Measurements from ENCODE around the gene BRCA2. TPM values are rescaled to one million over a fixed set of nuclear protein-coding genes. Genes with fewer than 3 reads are reported as not detected.

Gene BRCA2
- total RNA-seq, 1 donor from 2014 or later: 3.4 TPM

DNA sequence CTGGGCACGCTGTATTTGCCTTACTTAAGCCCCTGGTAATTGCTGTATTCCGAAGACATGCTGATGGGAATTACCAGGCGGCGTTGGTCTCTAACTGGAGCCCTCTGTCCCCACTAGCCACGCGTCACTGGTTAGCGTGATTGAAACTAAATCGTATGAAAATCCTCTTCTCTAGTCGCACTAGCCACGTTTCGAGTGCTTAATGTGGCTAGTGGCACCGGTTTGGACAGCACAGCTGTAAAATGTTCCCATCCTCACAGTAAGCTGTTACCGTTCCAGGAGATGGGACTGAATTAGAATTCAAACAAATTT is 676 bp downstream of the BRCA2 start:
- Histone ChIP-seq H3K9me3 (ENCODE audit: insufficient read depth, low read depth, low read length) (no peaks in the 10 kb centered on the region), H3K4me3 (ENCODE audit: insufficient read depth, low read depth, low read length) (peak overlapping the region; percentile 94), H3K4me2 (ENCODE audit: low read length) (peak overlapping the region; percentile 96), H3K27me3 (ENCODE audit: insufficient read depth, low read length) (no peaks in the 10 kb centered on the region), H3K27ac (ENCODE audit: low read depth, low read length) (peak overlapping the region; percentile 98), H3K4me1 (ENCODE audit: insufficient read depth, low read length) (peaks cover 4% of the 10 kb centered on the region), H3K79me2 (ENCODE audit: insufficient read depth, low read length) (peaks cover 6% of the 10 kb centered on the region), H3K36me3 (ENCODE audit: insufficient read depth, low read length) (no peaks in the 10 kb centered on the region), H2AFZ (ENCODE audit: low read depth, low read length) (peak overlapping the region; percentile 98), H3K9ac (ENCODE audit: low read length) (peak overlapping the region; percentile 98), H4K20me1 (ENCODE audit: insufficient read depth, low read length) (no peaks in the 10 kb centered on the region)
- Mint-ChIP-seq H3K9me3 (ENCODE audit: unreplicated experiment) (no peaks in the 10 kb centered on the region), H3K36me3 (ENCODE audit: low read depth, unreplicated experiment) (no peaks in the 10 kb centered on the region), H3K4me3 (ENCODE audit: unreplicated experiment) (peak overlapping the region; percentile 91), H3K4me1 (ENCODE audit: low read depth, unreplicated experiment) (no peaks in the 10 kb centered on the region), H3K27me3 (ENCODE audit: low read depth, unreplicated experiment) (no peaks in the 10 kb centered on the region), H3K27ac (ENCODE audit: unreplicated experiment) (peak overlapping the region; percentile 88)
- FAIRE-seq: no peak
- no peak for DNase-seq (ENCODE audit: low read depth)
- TF ChIP-seq, protein P1, sequence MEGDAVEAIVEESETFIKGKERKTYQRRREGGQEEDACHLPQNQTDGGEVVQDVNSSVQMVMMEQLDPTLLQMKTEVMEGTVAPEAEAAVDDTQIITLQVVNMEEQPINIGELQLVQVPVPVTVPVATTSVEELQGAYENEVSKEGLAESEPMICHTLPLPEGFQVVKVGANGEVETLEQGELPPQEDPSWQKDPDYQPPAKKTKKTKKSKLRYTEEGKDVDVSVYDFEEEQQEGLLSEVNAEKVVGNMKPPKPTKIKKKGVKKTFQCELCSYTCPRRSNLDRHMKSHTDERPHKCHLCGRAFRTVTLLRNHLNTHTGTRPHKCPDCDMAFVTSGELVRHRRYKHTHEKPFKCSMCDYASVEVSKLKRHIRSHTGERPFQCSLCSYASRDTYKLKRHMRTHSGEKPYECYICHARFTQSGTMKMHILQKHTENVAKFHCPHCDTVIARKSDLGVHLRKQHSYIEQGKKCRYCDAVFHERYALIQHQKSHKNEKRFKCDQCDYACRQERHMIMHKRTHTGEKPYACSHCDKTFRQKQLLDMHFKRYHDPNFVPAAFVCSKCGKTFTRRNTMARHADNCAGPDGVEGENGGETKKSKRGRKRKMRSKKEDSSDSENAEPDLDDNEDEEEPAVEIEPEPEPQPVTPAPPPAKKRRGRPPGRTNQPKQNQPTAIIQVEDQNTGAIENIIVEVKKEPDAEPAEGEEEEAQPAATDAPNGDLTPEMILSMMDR (IDR thresholded peaks at IDR 0.05; ENCODE audit: insufficient read depth, low read depth, low read length): no peak
- TF ChIP-seq EZH2 (IDR thresholded peaks at IDR 0.05; ENCODE audit: insufficient read depth, low read length): no peak

DNA sequence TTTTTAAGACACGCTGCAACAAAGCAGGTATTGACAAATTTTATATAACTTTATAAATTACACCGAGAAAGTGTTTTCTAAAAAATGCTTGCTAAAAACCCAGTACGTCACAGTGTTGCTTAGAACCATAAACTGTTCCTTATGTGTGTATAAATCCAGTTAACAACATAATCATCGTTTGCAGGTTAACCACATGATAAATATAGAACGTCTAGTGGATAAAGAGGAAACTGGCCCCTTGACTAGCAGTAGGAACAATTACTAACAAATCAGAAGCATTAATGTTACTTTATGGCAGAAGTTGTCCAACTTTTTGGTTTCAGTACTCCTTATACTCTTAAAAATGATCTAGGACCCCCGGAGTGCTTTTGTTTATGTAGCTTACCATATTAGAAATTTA is 1.2 kb downstream of the BRCA2 start:
- H3K36me3 ChIP-seq (ENCODE audit: insufficient read depth, low read length): no peaks in the 10 kb centered on the region
- Mint-ChIP-seq H3K36me3 (ENCODE audit: low read depth, unreplicated experiment) (no peaks in the 10 kb centered on the region), H3K27ac (ENCODE audit: unreplicated experiment) (no peak overlapping the region), H3K4me3 (ENCODE audit: unreplicated experiment) (peak overlapping the region; percentile 91), H3K4me1 (ENCODE audit: low read depth, unreplicated experiment) (no peaks in the 10 kb centered on the region), H3K9me3 (ENCODE audit: unreplicated experiment) (no peaks in the 10 kb centered on the region), H3K27me3 (ENCODE audit: low read depth, unreplicated experiment) (no peaks in the 10 kb centered on the region)
- H3K27ac ChIP-seq (ENCODE audit: low read depth, low read length): peak overlapping the region; percentile 98
- H3K4me1 ChIP-seq (ENCODE audit: insufficient read depth, low read length): peaks cover 4% of the 10 kb centered on the region
- H3K9me3 ChIP-seq (ENCODE audit: insufficient read depth, low read depth, low read length): no peaks in the 10 kb centered on the region
- H3K9ac ChIP-seq (ENCODE audit: low read length): peak overlapping the region; percentile 98
- no peak for FAIRE-seq
- no peak for TF ChIP-seq EZH2 (IDR thresholded peaks at IDR 0.05; ENCODE audit: insufficient read depth, low read length)
- TF ChIP-seq, protein P1 (IDR thresholded peaks at IDR 0.05; ENCODE audit: insufficient read depth, low read depth, low read length): no peak
- peaks cover 6% of the 10 kb centered on the region for H3K79me2 ChIP-seq (ENCODE audit: insufficient read depth, low read length)
- peak overlapping the region; percentile 96 for H3K4me2 ChIP-seq (ENCODE audit: low read length)
- no peaks in the 10 kb centered on the region for H4K20me1 ChIP-seq (ENCODE audit: insufficient read depth, low read length)
- peak overlapping the region; percentile 98 for H2AFZ ChIP-seq (ENCODE audit: low read depth, low read length)
- H3K27me3 ChIP-seq (ENCODE audit: insufficient read depth, low read length): no peaks in the 10 kb centered on the region
- no peak for DNase-seq (ENCODE audit: low read depth)
- peak overlapping the region; percentile 94 for H3K4me3 ChIP-seq (ENCODE audit: insufficient read depth, low read depth, low read length)

- no peak for FAIRE-seq
- no peak overlapping the region for H3K4me3 Mint-ChIP-seq (ENCODE audit: unreplicated experiment)
- TF ChIP-seq, protein P1 (IDR thresholded peaks at IDR 0.05; ENCODE audit: insufficient read depth, low read depth, low read length): no peak
- no peak for TF ChIP-seq EZH2 (IDR thresholded peaks at IDR 0.05; ENCODE audit: insufficient read depth, low read length)
- no peak for DNase-seq (ENCODE audit: low read depth)
- Histone ChIP-seq H2AFZ (ENCODE audit: low read depth, low read length) (no peak overlapping the region), H4K20me1 (ENCODE audit: insufficient read depth, low read length) (no peaks in the 10 kb centered on the region), H3K4me3 (ENCODE audit: insufficient read depth, low read depth, low read length) (no peak overlapping the region), H3K27me3 (ENCODE audit: insufficient read depth, low read length) (no peaks in the 10 kb centered on the region), H3K9me3 (ENCODE audit: insufficient read depth, low read depth, low read length) (no peaks in the 10 kb centered on the region), H3K36me3 (ENCODE audit: insufficient read depth, low read length) (no peaks in the 10 kb centered on the region), H3K79me2 (ENCODE audit: insufficient read depth, low read length) (peaks cover 6% of the 10 kb centered on the region), H3K27ac (ENCODE audit: low read depth, low read length) (no peak overlapping the region), H3K4me1 (ENCODE audit: insufficient read depth, low read length) (peaks cover 4% of the 10 kb centered on the region), H3K9ac (ENCODE audit: low read length) (no peak overlapping the region), H3K4me2 (ENCODE audit: low read length) (no peak overlapping the region)
- no peak overlapping the region for H3K27ac Mint-ChIP-seq (ENCODE audit: unreplicated experiment)
- H3K36me3 Mint-ChIP-seq (ENCODE audit: low read depth, unreplicated experiment): no peaks in the 10 kb centered on the region
- H3K27me3 Mint-ChIP-seq (ENCODE audit: low read depth, unreplicated experiment): no peaks in the 10 kb centered on the region
- no peaks in the 10 kb centered on the region for H3K9me3 Mint-ChIP-seq (ENCODE audit: unreplicated experiment)
- no peaks in the 10 kb centered on the region for H3K4me1 Mint-ChIP-seq (ENCODE audit: low read depth, unreplicated experiment)
Observed at GRCh38 chr13:32317716-32318465, 2.6 kb downstream of the BRCA2 start.
